SK-N-SH treated with all-trans-retinoic acid at 6 μM for 48 hours (cell line): ENCODE measurements around the gene DPP6.

ENCODE experiments used
- ATAC-seq: fragments of 200-7000 bp; cut with Tn5 transposase; 3 replicates; pipeline ENCODE4 v1.9.1; 2020; ENCODE audit warnings: mild to moderate bottlenecking, moderate library complexity
- ARNTL ChIP-seq: fragments of 450-650 bp; formaldehyde crosslinking; IDR thresholded peaks from 2 replicates; pipeline ENCODE4 v1.5.0; 2020; ENCODE audit warnings: low read depth, mild to moderate bottlenecking, moderate library complexity, borderline replicate concordance
- BACH2 ChIP-seq: fragments of 250-450 bp; sonication (Bioruptor Pico); IDR thresholded peaks from 2 replicates; pipeline ENCODE4 v1.9.0; 2021; ENCODE audit warnings: mild to moderate bottlenecking, borderline replicate concordance
- ISL1 ChIP-seq: fragments of 250-450 bp; sonication (Bioruptor Pico); IDR thresholded peaks from 2 replicates; pipeline ENCODE4 v2.1.2; 2022; ENCODE audit warnings: mild to moderate bottlenecking, moderate library complexity
- OSR1 ChIP-seq: fragments of 250-450 bp; sonication (Bioruptor Pico); IDR thresholded peaks from 2 replicates; pipeline ENCODE4 v1.8.0; 2022; ENCODE audit warnings: moderate library complexity, mild to moderate bottlenecking, inconsistent platforms
- PPARA ChIP-seq: fragments of 250-450 bp; sonication (Bioruptor Pico); IDR thresholded peaks from 2 replicates; pipeline ENCODE4 v1.5.0; 2020; ENCODE audit warnings: mild to moderate bottlenecking, borderline replicate concordance
- SNAI2 ChIP-seq: fragments of 250-450 bp; sonication (Bioruptor Pico); IDR thresholded peaks from 2 replicates; pipeline ENCODE4 v1.5.0; 2020; ENCODE audit warnings: mild to moderate bottlenecking, moderate library complexity
- TCF4 ChIP-seq: fragments of 250-450 bp; sonication (Bioruptor Pico); IDR thresholded peaks from 2 replicates; pipeline ENCODE4 v1.8.0; 2021; ENCODE audit warnings: mild to moderate bottlenecking, moderate library complexity, borderline replicate concordance
- TOX ChIP-seq: fragments of 250-450 bp; sonication (Bioruptor Pico); IDR thresholded peaks from 2 replicates; pipeline ENCODE4 v1.8.0; 2021; ENCODE audit warnings: mild to moderate bottlenecking, moderate library complexity, borderline replicate concordance
- ZC3H10 ChIP-seq: fragments of 250-450 bp; sonication (Bioruptor Pico); IDR thresholded peaks from 2 replicates; pipeline ENCODE4 v1.5.1; 2021; ENCODE audit warnings: mild to moderate bottlenecking, moderate library complexity
- ZFP3 ChIP-seq: fragments of 250-450 bp; sonication (Bioruptor Pico); IDR thresholded peaks from 2 replicates; pipeline ENCODE4 v1.5.0; 2020; ENCODE audit warnings: mild to moderate bottlenecking, moderate library complexity
- ZFP30 ChIP-seq: fragments of 450-650 bp; formaldehyde crosslinking; IDR thresholded peaks from 2 replicates; pipeline ENCODE4 v1.5.0; 2022; ENCODE audit warnings: mild to moderate bottlenecking, moderate library complexity
- ZNF565 ChIP-seq: fragments of 450-650 bp; formaldehyde crosslinking; conservative IDR thresholded peaks from 2 replicates; pipeline ENCODE4 v1.5.0; 2020; ENCODE audit warnings: low read depth, mild to moderate bottlenecking, moderate library complexity
- ZNF70 ChIP-seq: fragments of 450-650 bp; formaldehyde crosslinking; IDR thresholded peaks from 2 replicates; pipeline ENCODE4 v1.5.0; 2020; ENCODE audit warnings: mild to moderate bottlenecking, moderate library complexity
- ZNF8 ChIP-seq: fragments of 450-650 bp; formaldehyde crosslinking; IDR thresholded peaks from 2 replicates; pipeline ENCODE4 v1.5.0; 2020; ENCODE audit warnings: mild to moderate bottlenecking, moderate library complexity
- TF ChIP-seq, protein P1 (sequence below): fragments of 250-450 bp; sonication (Bioruptor Pico); IDR thresholded peaks from 2 replicates; pipeline ENCODE4 v1.8.0; 2021; ENCODE audit warnings: low read depth, mild to moderate bottlenecking, moderate library complexity, borderline replicate concordance
- TF ChIP-seq, protein P2 (sequence below): fragments of 250-450 bp; sonication (Bioruptor Pico); IDR thresholded peaks from 2 replicates; pipeline ENCODE4 v1.5.1; 2021; ENCODE audit warnings: mild to moderate bottlenecking, moderate library complexity
- TF ChIP-seq, protein P3 (sequence below): fragments of 250-450 bp; sonication (Bioruptor Pico); IDR thresholded peaks from 2 replicates; pipeline ENCODE4 v1.5.1; 2020; ENCODE audit warnings: low read depth, mild to moderate bottlenecking, moderate library complexity
- TF ChIP-seq, protein P4 (sequence below): fragments of 250-450 bp; sonication (Bioruptor Pico); IDR thresholded peaks from 2 replicates; pipeline ENCODE4 v1.5.0; 2020; ENCODE audit warnings: mild to moderate bottlenecking, moderate library complexity
- TF ChIP-seq, protein P5 (sequence below): fragments of 250-450 bp; sonication (Bioruptor Pico); IDR thresholded peaks from 2 replicates; pipeline ENCODE4 v1.8.0; 2020; ENCODE audit warnings: mild to moderate bottlenecking, moderate library complexity, borderline replicate concordance

DPP6 gene

DNA sequence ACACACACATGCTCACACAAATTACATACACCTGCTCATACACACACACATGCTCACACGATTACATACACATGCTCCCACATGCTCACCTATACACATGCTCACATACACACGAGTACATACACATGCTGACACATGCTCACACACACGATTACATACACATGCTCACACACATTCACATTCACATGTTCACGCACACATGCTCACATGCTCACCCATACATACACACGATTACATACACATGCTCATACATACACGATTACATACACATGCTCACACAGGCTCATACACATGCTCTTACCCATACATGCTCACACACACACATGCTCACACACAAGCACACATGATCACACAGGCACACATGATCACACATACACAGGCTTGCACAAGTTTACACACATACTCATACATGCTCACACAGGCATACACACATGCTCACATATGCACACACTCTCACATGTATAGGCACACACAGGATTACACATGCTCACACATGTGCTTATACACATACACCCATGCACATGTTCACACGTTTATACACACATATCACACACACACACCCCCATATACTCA lies 832.2 kb downstream of the DPP6 start:
- no peak for ATAC-seq
- TF ChIP-seq ARNTL (CRISPR knock-in tag) (no peak), TCF4 (CRISPR knock-in tag) (no peak), ZFP30 (no peak), PPARA (CRISPR knock-in tag) (no peak), OSR1 (CRISPR knock-in tag) (no peak), ZNF70 (no peak), ZC3H10 (no peak), SNAI2 (CRISPR knock-in tag) (no peak), ZNF565 (CRISPR knock-in tag) (no peak), TOX (CRISPR knock-in tag) (no peak), BACH2 (CRISPR knock-in tag) (no peak), ZFP3 (CRISPR knock-in tag) (no peak)
- TF ChIP-seq, protein P1, sequence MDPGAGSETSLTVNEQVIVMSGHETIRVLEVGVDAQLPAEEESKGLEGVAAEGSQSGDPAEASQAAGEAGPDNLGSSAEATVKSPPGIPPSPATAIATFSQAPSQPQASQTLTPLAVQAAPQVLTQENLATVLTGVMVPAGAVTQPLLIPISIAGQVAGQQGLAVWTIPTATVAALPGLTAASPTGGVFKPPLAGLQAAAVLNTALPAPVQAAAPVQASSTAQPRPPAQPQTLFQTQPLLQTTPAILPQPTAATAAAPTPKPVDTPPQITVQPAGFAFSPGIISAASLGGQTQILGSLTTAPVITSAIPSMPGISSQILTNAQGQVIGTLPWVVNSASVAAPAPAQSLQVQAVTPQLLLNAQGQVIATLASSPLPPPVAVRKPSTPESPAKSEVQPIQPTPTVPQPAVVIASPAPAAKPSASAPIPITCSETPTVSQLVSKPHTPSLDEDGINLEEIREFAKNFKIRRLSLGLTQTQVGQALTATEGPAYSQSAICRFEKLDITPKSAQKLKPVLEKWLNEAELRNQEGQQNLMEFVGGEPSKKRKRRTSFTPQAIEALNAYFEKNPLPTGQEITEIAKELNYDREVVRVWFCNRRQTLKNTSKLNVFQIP = no peak
- TF ChIP-seq, protein P2, sequence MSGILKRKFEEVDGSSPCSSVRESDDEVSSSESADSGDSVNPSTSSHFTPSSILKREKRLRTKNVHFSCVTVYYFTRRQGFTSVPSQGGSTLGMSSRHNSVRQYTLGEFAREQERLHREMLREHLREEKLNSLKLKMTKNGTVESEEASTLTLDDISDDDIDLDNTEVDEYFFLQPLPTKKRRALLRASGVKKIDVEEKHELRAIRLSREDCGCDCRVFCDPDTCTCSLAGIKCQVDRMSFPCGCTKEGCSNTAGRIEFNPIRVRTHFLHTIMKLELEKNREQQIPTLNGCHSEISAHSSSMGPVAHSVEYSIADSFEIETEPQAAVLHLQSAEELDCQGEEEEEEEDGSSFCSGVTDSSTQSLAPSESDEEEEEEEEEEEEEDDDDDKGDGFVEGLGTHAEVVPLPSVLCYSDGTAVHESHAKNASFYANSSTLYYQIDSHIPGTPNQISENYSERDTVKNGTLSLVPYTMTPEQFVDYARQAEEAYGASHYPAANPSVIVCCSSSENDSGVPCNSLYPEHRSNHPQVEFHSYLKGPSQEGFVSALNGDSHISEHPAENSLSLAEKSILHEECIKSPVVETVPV = no peak
- TF ChIP-seq, protein P3, sequence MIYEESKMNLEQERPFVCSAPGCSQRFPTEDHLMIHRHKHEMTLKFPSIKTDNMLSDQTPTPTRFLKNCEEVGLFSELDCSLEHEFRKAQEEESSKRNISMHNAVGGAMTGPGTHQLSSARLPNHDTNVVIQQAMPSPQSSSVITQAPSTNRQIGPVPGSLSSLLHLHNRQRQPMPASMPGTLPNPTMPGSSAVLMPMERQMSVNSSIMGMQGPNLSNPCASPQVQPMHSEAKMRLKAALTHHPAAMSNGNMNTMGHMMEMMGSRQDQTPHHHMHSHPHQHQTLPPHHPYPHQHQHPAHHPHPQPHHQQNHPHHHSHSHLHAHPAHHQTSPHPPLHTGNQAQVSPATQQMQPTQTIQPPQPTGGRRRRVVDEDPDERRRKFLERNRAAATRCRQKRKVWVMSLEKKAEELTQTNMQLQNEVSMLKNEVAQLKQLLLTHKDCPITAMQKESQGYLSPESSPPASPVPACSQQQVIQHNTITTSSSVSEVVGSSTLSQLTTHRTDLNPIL (CRISPR knock-in tag) = no peak

DNA sequence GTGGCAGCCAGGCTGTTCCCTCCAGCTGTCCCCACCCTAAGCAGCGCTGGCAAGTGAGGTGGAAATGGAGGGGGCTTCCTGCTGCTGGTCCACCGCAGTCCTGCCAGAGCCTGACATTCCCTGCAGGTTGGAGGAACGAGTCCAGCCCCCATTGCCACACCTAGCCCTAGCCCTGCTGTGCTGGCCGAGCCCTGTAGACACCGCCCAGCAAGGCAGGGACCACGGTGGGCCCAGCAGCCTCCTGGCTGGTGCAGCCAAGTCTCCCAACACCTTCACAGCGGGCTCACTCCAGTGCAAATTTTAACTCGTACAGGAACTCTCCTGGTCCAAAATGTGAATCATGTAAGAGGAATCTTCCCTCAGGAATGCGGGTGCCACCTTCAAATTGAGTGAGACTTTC lies 834.4 kb downstream of the DPP6 start:
- TF ChIP-seq OSR1 (CRISPR knock-in tag) = no peak
- TF ChIP-seq, protein P1 = no peak
- TF ChIP-seq, protein P4, sequence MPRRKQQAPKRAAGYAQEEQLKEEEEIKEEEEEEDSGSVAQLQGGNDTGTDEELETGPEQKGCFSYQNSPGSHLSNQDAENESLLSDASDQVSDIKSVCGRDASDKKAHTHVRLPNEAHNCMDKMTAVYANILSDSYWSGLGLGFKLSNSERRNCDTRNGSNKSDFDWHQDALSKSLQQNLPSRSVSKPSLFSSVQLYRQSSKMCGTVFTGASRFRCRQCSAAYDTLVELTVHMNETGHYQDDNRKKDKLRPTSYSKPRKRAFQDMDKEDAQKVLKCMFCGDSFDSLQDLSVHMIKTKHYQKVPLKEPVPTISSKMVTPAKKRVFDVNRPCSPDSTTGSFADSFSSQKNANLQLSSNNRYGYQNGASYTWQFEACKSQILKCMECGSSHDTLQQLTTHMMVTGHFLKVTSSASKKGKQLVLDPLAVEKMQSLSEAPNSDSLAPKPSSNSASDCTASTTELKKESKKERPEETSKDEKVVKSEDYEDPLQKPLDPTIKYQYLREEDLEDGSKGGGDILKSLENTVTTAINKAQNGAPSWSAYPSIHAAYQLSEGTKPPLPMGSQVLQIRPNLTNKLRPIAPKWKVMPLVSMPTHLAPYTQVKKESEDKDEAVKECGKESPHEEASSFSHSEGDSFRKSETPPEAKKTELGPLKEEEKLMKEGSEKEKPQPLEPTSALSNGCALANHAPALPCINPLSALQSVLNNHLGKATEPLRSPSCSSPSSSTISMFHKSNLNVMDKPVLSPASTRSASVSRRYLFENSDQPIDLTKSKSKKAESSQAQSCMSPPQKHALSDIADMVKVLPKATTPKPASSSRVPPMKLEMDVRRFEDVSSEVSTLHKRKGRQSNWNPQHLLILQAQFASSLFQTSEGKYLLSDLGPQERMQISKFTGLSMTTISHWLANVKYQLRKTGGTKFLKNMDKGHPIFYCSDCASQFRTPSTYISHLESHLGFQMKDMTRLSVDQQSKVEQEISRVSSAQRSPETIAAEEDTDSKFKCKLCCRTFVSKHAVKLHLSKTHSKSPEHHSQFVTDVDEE (CRISPR knock-in tag) = no peak
- TF ChIP-seq TCF4 (CRISPR knock-in tag) = no peak
- no peak for TF ChIP-seq ZNF8 (CRISPR knock-in tag)
- TF ChIP-seq, protein P5, sequence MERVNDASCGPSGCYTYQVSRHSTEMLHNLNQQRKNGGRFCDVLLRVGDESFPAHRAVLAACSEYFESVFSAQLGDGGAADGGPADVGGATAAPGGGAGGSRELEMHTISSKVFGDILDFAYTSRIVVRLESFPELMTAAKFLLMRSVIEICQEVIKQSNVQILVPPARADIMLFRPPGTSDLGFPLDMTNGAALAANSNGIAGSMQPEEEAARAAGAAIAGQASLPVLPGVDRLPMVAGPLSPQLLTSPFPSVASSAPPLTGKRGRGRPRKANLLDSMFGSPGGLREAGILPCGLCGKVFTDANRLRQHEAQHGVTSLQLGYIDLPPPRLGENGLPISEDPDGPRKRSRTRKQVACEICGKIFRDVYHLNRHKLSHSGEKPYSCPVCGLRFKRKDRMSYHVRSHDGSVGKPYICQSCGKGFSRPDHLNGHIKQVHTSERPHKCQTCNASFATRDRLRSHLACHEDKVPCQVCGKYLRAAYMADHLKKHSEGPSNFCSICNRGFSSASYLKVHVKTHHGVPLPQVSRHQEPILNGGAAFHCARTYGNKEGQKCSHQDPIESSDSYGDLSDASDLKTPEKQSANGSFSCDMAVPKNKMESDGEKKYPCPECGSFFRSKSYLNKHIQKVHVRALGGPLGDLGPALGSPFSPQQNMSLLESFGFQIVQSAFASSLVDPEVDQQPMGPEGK = no peak
- TF ChIP-seq ZC3H10 = no peak
- TF ChIP-seq PPARA (CRISPR knock-in tag) = no peak
- no peak for TF ChIP-seq ISL1 (CRISPR knock-in tag)
- TF ChIP-seq ZFP30 = no peak
- TF ChIP-seq, protein P2 = no peak
- no peak for ATAC-seq
